H1 (cell line): Measurements from ENCODE around the gene ZNF473. TPM values are rescaled to one million over a fixed set of nuclear protein-coding genes. Genes with fewer than 3 reads are reported as not detected.

ENCODE experiments used
- ATF2 ChIP-seq: IDR thresholded peaks from 2 replicates; pipeline ENCODE4 v1.6.1; 2012; ENCODE audit warnings: low read length, inconsistent platforms
- CBX5 ChIP-seq: fragments of 300-800, 300-1000 bp; sonication (generic); IDR thresholded peaks from 2 replicates; pipeline ENCODE4 v1.7.1; 2016; ENCODE audit warnings: antibody characterized with exemption, low read length, low read depth
- CHD1 ChIP-seq: IDR thresholded peaks from 2 replicates; pipeline ENCODE4 v1.6.1; 2012; ENCODE audit warnings: low read depth, low read length, improper control_type of control experiment
- JUND ChIP-seq: IDR thresholded peaks from 2 replicates; pipeline ENCODE4 v1.6.1; 2011; ENCODE audit warnings: mild to moderate bottlenecking, improper control_type of control experiment, low read length
- ZNF274 ChIP-seq: IDR thresholded peaks from 2 replicates; pipeline ENCODE4 v1.7.0; 2012; ENCODE audit warnings: low read length, borderline replicate concordance; ENCODE audit errors: extremely low read depth
- polyA plus RNA-seq, 7 experiments: library from polyadenylated mRNA; depleted of rRNA in 3 of 7; stranded (reverse) in 5 of 7; unstranded in 2 of 7; fragments of >200 nt in 5 of 7; fragments of 200-250 nt in 2 of 7; gene quantifications; 1 replicate in 5 of 7; 2 replicates in 1 of 7; 4 replicates in 1 of 7; pipeline versions ENCODE4 v1.2.1 to v1.2.3, GENCODE V29; 2011 to 2013; ENCODE audit warnings: missing spikeins in 2 of 7, mixed read lengths in 2 of 7
- total RNA-seq: library from RNA; stranded (reverse); fragmentation: NEBNext Ultra II Directional; extraction: Animal tissue kit (Norgen Biotek cat#: 25700); gene quantifications from 2 replicates; pipeline ENCODE4 v1.2.1, GENCODE V29; 2021

ZNF473 gene
- total and polyA plus RNA-seq, 2 of the 8 experiments (the other 6 are each of a cell fraction or from before 2014, with no cell fraction given): 5.2 to 11.7 TPM

GRCh38 chr19:50020481-50020880 is 5.3 kb upstream of the ZNF473 start (continued):
- TF ChIP-seq ATF2: no peak
- no peak for TF ChIP-seq CHD1
- no peak for TF ChIP-seq CBX5
- no peak for TF ChIP-seq JUND
- TF ChIP-seq ZNF274: no peak
